ENCODE data around the gene MFNG.

DNA sequence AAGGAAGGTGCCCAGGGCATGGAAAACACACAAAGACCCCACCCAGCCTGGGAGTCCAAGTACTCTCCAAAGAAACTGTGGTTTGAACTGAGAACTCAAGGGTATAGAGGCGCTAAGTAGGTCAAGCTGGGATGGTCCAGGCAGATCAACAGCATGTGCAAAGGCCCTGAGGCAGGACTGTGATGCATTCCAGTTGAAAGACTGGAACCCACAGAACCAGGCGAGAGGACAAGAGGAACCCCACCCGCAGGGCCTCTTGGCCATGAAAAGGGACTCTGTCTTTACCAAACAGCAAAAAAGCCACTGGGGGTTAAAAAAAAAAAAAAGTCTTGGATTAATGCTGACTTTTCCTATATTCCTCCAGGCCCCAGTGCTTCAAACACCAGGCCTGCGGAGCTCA is 18.8 kb upstream of the MFNG start:
- TF ChIP-seq, protein P1, sequence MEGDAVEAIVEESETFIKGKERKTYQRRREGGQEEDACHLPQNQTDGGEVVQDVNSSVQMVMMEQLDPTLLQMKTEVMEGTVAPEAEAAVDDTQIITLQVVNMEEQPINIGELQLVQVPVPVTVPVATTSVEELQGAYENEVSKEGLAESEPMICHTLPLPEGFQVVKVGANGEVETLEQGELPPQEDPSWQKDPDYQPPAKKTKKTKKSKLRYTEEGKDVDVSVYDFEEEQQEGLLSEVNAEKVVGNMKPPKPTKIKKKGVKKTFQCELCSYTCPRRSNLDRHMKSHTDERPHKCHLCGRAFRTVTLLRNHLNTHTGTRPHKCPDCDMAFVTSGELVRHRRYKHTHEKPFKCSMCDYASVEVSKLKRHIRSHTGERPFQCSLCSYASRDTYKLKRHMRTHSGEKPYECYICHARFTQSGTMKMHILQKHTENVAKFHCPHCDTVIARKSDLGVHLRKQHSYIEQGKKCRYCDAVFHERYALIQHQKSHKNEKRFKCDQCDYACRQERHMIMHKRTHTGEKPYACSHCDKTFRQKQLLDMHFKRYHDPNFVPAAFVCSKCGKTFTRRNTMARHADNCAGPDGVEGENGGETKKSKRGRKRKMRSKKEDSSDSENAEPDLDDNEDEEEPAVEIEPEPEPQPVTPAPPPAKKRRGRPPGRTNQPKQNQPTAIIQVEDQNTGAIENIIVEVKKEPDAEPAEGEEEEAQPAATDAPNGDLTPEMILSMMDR (IDR thresholded peaks at IDR 0.05; ENCODE audit: insufficient read depth, low read length), result no peak
- TF ChIP-seq, protein P2, sequence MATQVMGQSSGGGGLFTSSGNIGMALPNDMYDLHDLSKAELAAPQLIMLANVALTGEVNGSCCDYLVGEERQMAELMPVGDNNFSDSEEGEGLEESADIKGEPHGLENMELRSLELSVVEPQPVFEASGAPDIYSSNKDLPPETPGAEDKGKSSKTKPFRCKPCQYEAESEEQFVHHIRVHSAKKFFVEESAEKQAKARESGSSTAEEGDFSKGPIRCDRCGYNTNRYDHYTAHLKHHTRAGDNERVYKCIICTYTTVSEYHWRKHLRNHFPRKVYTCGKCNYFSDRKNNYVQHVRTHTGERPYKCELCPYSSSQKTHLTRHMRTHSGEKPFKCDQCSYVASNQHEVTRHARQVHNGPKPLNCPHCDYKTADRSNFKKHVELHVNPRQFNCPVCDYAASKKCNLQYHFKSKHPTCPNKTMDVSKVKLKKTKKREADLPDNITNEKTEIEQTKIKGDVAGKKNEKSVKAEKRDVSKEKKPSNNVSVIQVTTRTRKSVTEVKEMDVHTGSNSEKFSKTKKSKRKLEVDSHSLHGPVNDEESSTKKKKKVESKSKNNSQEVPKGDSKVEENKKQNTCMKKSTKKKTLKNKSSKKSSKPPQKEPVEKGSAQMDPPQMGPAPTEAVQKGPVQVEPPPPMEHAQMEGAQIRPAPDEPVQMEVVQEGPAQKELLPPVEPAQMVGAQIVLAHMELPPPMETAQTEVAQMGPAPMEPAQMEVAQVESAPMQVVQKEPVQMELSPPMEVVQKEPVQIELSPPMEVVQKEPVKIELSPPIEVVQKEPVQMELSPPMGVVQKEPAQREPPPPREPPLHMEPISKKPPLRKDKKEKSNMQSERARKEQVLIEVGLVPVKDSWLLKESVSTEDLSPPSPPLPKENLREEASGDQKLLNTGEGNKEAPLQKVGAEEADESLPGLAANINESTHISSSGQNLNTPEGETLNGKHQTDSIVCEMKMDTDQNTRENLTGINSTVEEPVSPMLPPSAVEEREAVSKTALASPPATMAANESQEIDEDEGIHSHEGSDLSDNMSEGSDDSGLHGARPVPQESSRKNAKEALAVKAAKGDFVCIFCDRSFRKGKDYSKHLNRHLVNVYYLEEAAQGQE (IDR thresholded peaks at IDR 0.05; ENCODE audit: insufficient replicate concordance, low read depth), result no peak
- no peak for TF ChIP-seq POLR2AphosphoS5 (IDR thresholded peaks at IDR 0.05; ENCODE audit: low read depth)

All from HL-60 (cell line).